SK-N-SH (cell line): ENCODE data around the gene DENND6B. TPM values are rescaled to one million over a fixed set of nuclear protein-coding genes. Genes with fewer than 3 reads are reported as not detected.

Source experiments
- CTCF ChIA-PET: fragments of 300-600, 350-600 bp; formaldehyde crosslinking; extraction: SDS; loops from one replicate; lab custom pipeline; 2021; lab: Yijun Ruan, JAX
- POLR2A ChIA-PET: fragments of 350-600 bp; sonication (Branson Sonifier 250); formaldehyde crosslinking; extraction: SDS; loops from one replicate; lab custom pipeline; 2020; ENCODE audit warnings: antibody characterized with exemption, inconsistent platforms; lab: Yijun Ruan, JAX
- DNase-seq: peaks from one replicate; pipeline ENCODE4 v3.0.0; 2012
- H2AFZ ChIP-seq: fragments of 200-600 bp; sonication (generic); 2 replicates; pipeline ENCODE4 v1.8.1; 2016; ENCODE audit warnings: antibody characterized with exemption, mild to moderate bottlenecking, low read depth
- H3F3A ChIP-seq: fragments of 200-600 bp; sonication (generic); replicated peaks from 2 replicates; pipeline ENCODE3; 2016; ENCODE audit warnings: antibody characterized with exemption, mild to moderate bottlenecking; ENCODE audit not compliant: insufficient read depth
- H3K27ac ChIP-seq, 2 experiments: fragments of 200-500 bp in 1 of 2; fragments of 200-600 bp in 1 of 2; sonication (Bioruptor generic) in 1 of 2; sonication (generic), shearing (Covaris generic) in 1 of 2; 2 replicates each; pipeline versions ENCODE4 v1.5.1 to v1.6.1; 2014 to 2016; ENCODE audit warnings: low read depth in 2 of 2, inconsistent platforms in 1 of 2, low read length in 1 of 2, mild to moderate bottlenecking in 1 of 2, mixed read lengths in 1 of 2
- H3K27me3 ChIP-seq: fragments of 200-600 bp; sonication (generic), shearing (Covaris generic); 2 replicates; pipeline ENCODE4 v1.6.1; 2016; ENCODE audit warnings: mixed run types; ENCODE audit not compliant: insufficient read depth
- H3K36me3 ChIP-seq, 2 experiments: fragments of 200-500 bp in 1 of 2; fragments of 200-600 bp in 1 of 2; sonication (Bioruptor generic) in 1 of 2; sonication (generic) in 1 of 2; replicated peaks in 1 of 2; 2 replicates each; pipeline versions ENCODE3 to v1.5.1; 2014 to 2016; ENCODE audit warnings: low read length in 1 of 2, mild to moderate bottlenecking in 1 of 2; ENCODE audit not compliant: insufficient read depth in 2 of 2, control insufficient read depth in 1 of 2
- H3K4me1 ChIP-seq, 2 experiments: fragments of 200-500 bp in 1 of 2; fragments of 200-600 bp in 1 of 2; sonication (Bioruptor generic) in 1 of 2; sonication (generic), shearing (Covaris generic) in 1 of 2; 2 replicates each; pipeline versions ENCODE4 v1.5.1 to v1.6.1; 2014 to 2016; ENCODE audit warnings: low read depth in 1 of 2, low read length in 1 of 2, mixed run types in 1 of 2; ENCODE audit not compliant: insufficient read depth in 2 of 2, control insufficient read depth in 1 of 2
- H3K4me2 ChIP-seq: fragments of 200-600 bp; sonication (generic), shearing (Covaris generic); 2 replicates; pipeline ENCODE4 v1.6.1; 2017; ENCODE audit warnings: mixed run types
- H3K4me3 ChIP-seq, 2 experiments: fragments of 200-500 bp in 1 of 2; fragments of 200-600 bp in 1 of 2; sonication (Bioruptor generic) in 1 of 2; sonication (generic), shearing (Covaris generic) in 1 of 2; 2 replicates each; pipeline versions ENCODE4 v1.5.1 to v1.8.1; 2014 to 2016; ENCODE audit warnings: low read depth in 2 of 2, inconsistent platforms in 1 of 2, low read length in 1 of 2, mild to moderate bottlenecking in 1 of 2, mixed read lengths in 1 of 2, moderate library complexity in 1 of 2
- H3K79me2 ChIP-seq: fragments of 200-600 bp; sonication (generic); 2 replicates; pipeline ENCODE4 v1.8.1; 2017; ENCODE audit warnings: mild to moderate bottlenecking; ENCODE audit not compliant: insufficient read depth
- H3K9ac ChIP-seq: fragments of 200-600 bp; sonication (generic); 2 replicates; pipeline ENCODE4 v1.6.1; 2017; ENCODE audit warnings: mixed run types
- H3K9me2 ChIP-seq: fragments of 200-600 bp; sonication (generic); 2 replicates; pipeline ENCODE4 v1.6.1; 2017; ENCODE audit warnings: mixed run types
- H3K9me3 ChIP-seq: fragments of 200-600 bp; sonication (generic); 2 replicates; pipeline ENCODE4 v1.6.1; 2017; ENCODE audit warnings: mixed run types, mild to moderate bottlenecking, moderate library complexity
- H4K20me1 ChIP-seq: fragments of 200-600 bp; sonication (generic); 2 replicates; pipeline ENCODE4 v1.6.1; 2017; ENCODE audit warnings: mild to moderate bottlenecking, mixed run types; ENCODE audit not compliant: insufficient read depth
- CHD2 ChIP-seq: fragments of 150-350 bp; IDR thresholded peaks from 2 replicates; pipeline ENCODE4 v1.6.1; 2018; ENCODE audit warnings: low read length; ENCODE audit not compliant: partially characterized antibody
- CTCF ChIP-seq: fragments of 200-600 bp; sonication (generic); IDR thresholded peaks from 2 replicates; pipeline ENCODE4 v1.6.1; 2017; ENCODE audit warnings: antibody characterized with exemption, mild to moderate bottlenecking, moderate library complexity
- GABPA ChIP-seq: IDR thresholded peaks from 2 replicates; pipeline ENCODE4 v1.4.0; 2012; ENCODE audit warnings: low read depth, mild to moderate bottlenecking
- GATA2 ChIP-seq: sonication (generic); formaldehyde crosslinking; IDR thresholded peaks from 2 replicates; pipeline ENCODE4 v1.5.0; 2020; ENCODE audit warnings: mild to moderate bottlenecking, missing genetic modification reagents
- IRF3 ChIP-seq: fragments of 150-350 bp; IDR thresholded peaks from 2 replicates; pipeline ENCODE4 v1.6.1; 2016; ENCODE audit warnings: mild to moderate bottlenecking, low read depth, low read length
- MXI1 ChIP-seq: IDR thresholded peaks from 2 replicates; pipeline ENCODE4 v1.6.1; 2012; ENCODE audit warnings: mild to moderate bottlenecking, low read depth, low read length, improper control_type of control experiment
- NRF1 ChIP-seq: IDR thresholded peaks from 2 replicates; pipeline ENCODE4 v1.6.1; 2012; ENCODE audit warnings: low read depth, mild to moderate bottlenecking, low read length
- RAD21 ChIP-seq: IDR thresholded peaks from 2 replicates; pipeline ENCODE4 v1.6.1; 2012; ENCODE audit warnings: mild to moderate bottlenecking, low read length
- REST ChIP-seq: IDR thresholded peaks from 2 replicates; pipeline ENCODE4 v1.6.1; 2012; ENCODE audit warnings: mild to moderate bottlenecking, low read depth, low read length, moderate library complexity
- SIN3A ChIP-seq: IDR thresholded peaks from 2 replicates; pipeline ENCODE4 v1.6.1; 2012; ENCODE audit warnings: low read depth, mild to moderate bottlenecking, low read length, moderate library complexity, borderline replicate concordance
- SMC3 ChIP-seq: IDR thresholded peaks from 2 replicates; pipeline ENCODE4 v1.6.1; 2012; ENCODE audit warnings: low read depth, low read length, improper control_type of control experiment
- TEAD4 ChIP-seq: IDR thresholded peaks from 2 replicates; pipeline ENCODE4 v1.4.0; 2012; ENCODE audit warnings: mild to moderate bottlenecking, borderline replicate concordance; ENCODE audit not compliant: insufficient read depth
- USF2 ChIP-seq: fragments of 150-350 bp; IDR thresholded peaks from 2 replicates; pipeline ENCODE4 v1.6.1; 2017; ENCODE audit warnings: antibody characterized with exemption, low read length, low read depth, borderline replicate concordance
- YY1 ChIP-seq: IDR thresholded peaks from 2 replicates; pipeline ENCODE4 v1.4.0; 2012; ENCODE audit warnings: low read depth, mild to moderate bottlenecking
- ZBTB33 ChIP-seq: IDR thresholded peaks from 2 replicates; pipeline ENCODE4 v1.4.0; 2012; ENCODE audit warnings: low read depth, borderline replicate concordance
- WGBS: methylation state at CpG from one replicate; pipeline ENCODE4 v1.1.6; 2017; ENCODE audit warnings: low lambda C conversion rate; 5-methylcytosine and 5-hydroxymethylcytosine counted together
- polyA plus RNA-seq, 3 experiments: library from polyadenylated mRNA; depleted of rRNA; stranded (reverse); fragments of >200 nt; gene quantifications; 2 replicates each; pipeline ENCODE4 v1.2.3, GENCODE V29; 2012

DENND6B gene
- polyA plus RNA-seq, 1 of the 3 experiments (the other 2 are of a cell fraction), result 5.6 TPM

- TF ChIP-seq REST (no peak), USF2 (no peak), TEAD4 (no peak), GATA2 (no peak), GABPA (no peak), NRF1 (peak; percentile 34; the same call in 1 of the 2 replicates), IRF3 (no peak)
These were observed 16.1 kb upstream of the DENND6B start, which contains the start of gene PPP6R2 (continued) for GRCh38 chr22:50342651-50343540.

- H3K4me3 ChIP-seq, result peak overlapping the region; percentile 56 to 75
- H3K4me2 ChIP-seq, result peak overlapping the region; percentile 98
- peak; percentile 87 for DNase-seq
- peaks cover 8% of the 10 kb centered on the region for H4K20me1 ChIP-seq
- 36% methylated on average over 8 of the region's 26 CpGs for WGBS
- POLR2A ChIA-PET, result interaction anchor here (1.0 to 1.8 kb wide), 2 partner anchors 14 to 81 kb away, joined by 3 to 5 read pairs; no protein-coding TSS in a partner anchor
- CTCF ChIA-PET, result interaction anchor here (0.6 to 3.3 kb wide), 47 partner anchors 8 to 422 kb away, joined by 3 to 75 read pairs (median 5); partner anchors contain the start of genes DENND6B, HDAC10, MAPK12 and PANX2
- TF ChIP-seq SMC3 (peak; percentile 81), CTCF (peak; percentile 96), SIN3A (peak; percentile 78; the same call in 1 of the 2 replicates), CHD2 (no peak), YY1 (no peak), MXI1 (peak; percentile 63), IRF3 (no peak), ZBTB33 (no peak), RAD21 (peak; percentile 90)
- no peaks in the 10 kb centered on the region for H3K36me3 ChIP-seq
- H3K4me1 ChIP-seq, result peaks cover 0 to 10% of the 10 kb centered on the region in 2 experiments; a peak in 1 of 4 replicates
- no peaks in the 10 kb centered on the region for H3K9me3 ChIP-seq
- H2AFZ ChIP-seq, result peak overlapping the region; percentile 74
- no peaks in the 10 kb centered on the region for H3K27me3 ChIP-seq
- H3K27ac ChIP-seq, result peak overlapping the region; percentile 56 to 84
- peak overlapping the region; percentile 82 for H3K9ac ChIP-seq
- peaks cover 10% of the 10 kb centered on the region; the same call in 1 of the 2 replicates for H3K79me2 ChIP-seq
- no peaks in the 10 kb centered on the region for H3K9me2 ChIP-seq
- H3F3A ChIP-seq, result peaks cover 17% of the 10 kb centered on the region
These were observed 15.3 kb upstream of the DENND6B start for GRCh38 chr22:50341977-50342650.
